Loucy (cell line): ENCODE measurements around the gene HSPB9.

Experiments
- H2AFZ ChIP-seq: fragments of 200-600 bp; sonication (generic); 2 replicates; pipeline ENCODE4 v1.6.0; 2016; ENCODE audit warnings: antibody characterized with exemption, mild to moderate bottlenecking, low read length, moderate library complexity
- H3F3A ChIP-seq: fragments of 200-600 bp; 2 replicates; pipeline ENCODE4 v1.6.0; 2016; ENCODE audit warnings: antibody characterized with exemption, low read depth, mild to moderate bottlenecking
- H3K27me3 ChIP-seq: fragments of 200-600 bp; sonication (generic); 2 replicates; pipeline ENCODE4 v1.6.1; 2014; ENCODE audit warnings: low read length, mild to moderate bottlenecking; ENCODE audit not compliant: insufficient read depth, poor library complexity, severe bottlenecking
- H3K36me3 ChIP-seq: fragments of 200-600 bp; sonication (generic); 2 replicates; pipeline ENCODE4 v1.6.1; 2016; ENCODE audit warnings: low read length; ENCODE audit not compliant: insufficient read depth
- H3K4me1 ChIP-seq: fragments of 200-600 bp; sonication (generic); 2 replicates; pipeline ENCODE4 v1.5.1; 2014; ENCODE audit warnings: low read length, mild to moderate bottlenecking; ENCODE audit not compliant: insufficient read depth, poor library complexity, severe bottlenecking
- H3K4me2 ChIP-seq: fragments of 200-600 bp; sonication (generic); 2 replicates; pipeline ENCODE4 v1.6.0; 2014; ENCODE audit warnings: antibody characterized with exemption, low read length, low read depth, mild to moderate bottlenecking; ENCODE audit not compliant: poor library complexity, severe bottlenecking
- H3K4me3 ChIP-seq: fragments of 200-600 bp; sonication (generic); 2 replicates; pipeline ENCODE4 v1.5.1; 2014; ENCODE audit warnings: low read length, mild to moderate bottlenecking, mixed read lengths; ENCODE audit not compliant: poor library complexity, severe bottlenecking
- H3K79me2 ChIP-seq: fragments of 200-600 bp; sonication (generic); 2 replicates; pipeline ENCODE4 v1.6.1; 2014; ENCODE audit warnings: low read length; ENCODE audit not compliant: insufficient read depth
- H3K9ac ChIP-seq: fragments of 200-600 bp; sonication (generic); 2 replicates; pipeline ENCODE4 v1.6.0; 2014; ENCODE audit warnings: mild to moderate bottlenecking, low read depth, low read length, moderate library complexity; ENCODE audit not compliant: poor library complexity, severe bottlenecking
- H3K9me2 ChIP-seq: fragments of 200-600 bp; sonication (generic); replicated peaks from 2 replicates; pipeline ENCODE4 v1.6.1; 2016; ENCODE audit warnings: low read depth, low read length, mixed read lengths
- H3K9me3 ChIP-seq: fragments of 200-600 bp; sonication (generic); 2 replicates; pipeline ENCODE4 v1.6.1; 2014; ENCODE audit warnings: mild to moderate bottlenecking, antibody characterized with exemption, low read length, low read depth; ENCODE audit not compliant: insufficient read depth
- H4K20me1 ChIP-seq: fragments of 200-600 bp; sonication (generic); 2 replicates; pipeline ENCODE4 v1.6.0; 2014; ENCODE audit warnings: antibody characterized with exemption, low read length, mild to moderate bottlenecking; ENCODE audit not compliant: insufficient read depth, poor library complexity, severe bottlenecking
- CTCF ChIP-seq: fragments of 200-600 bp; sonication (generic); conservative IDR thresholded peaks from 2 replicates; pipeline ENCODE4 v1.5.1; 2014; ENCODE audit warnings: mild to moderate bottlenecking, antibody characterized with exemption, low read length
- EZH2phosphoT487 ChIP-seq: fragments of 200-600 bp; IDR thresholded peaks from 2 replicates; pipeline ENCODE4 v1.6.1; 2018; ENCODE audit warnings: antibody characterized with exemption, mild to moderate bottlenecking, moderate library complexity, borderline replicate concordance

Gene HSPB9

GRCh38 chr17:42117397-42118125, 5.0 kb upstream of the HSPB9 start:
- no peaks in the 10 kb centered on the region for H3K27me3 ChIP-seq
- no peak for TF ChIP-seq CTCF
- no peak for TF ChIP-seq EZH2phosphoT487
- no peaks in the 10 kb centered on the region for H3K9me2 ChIP-seq
- H4K20me1 ChIP-seq: no peaks in the 10 kb centered on the region
- no peaks in the 10 kb centered on the region for H3F3A ChIP-seq
- H3K36me3 ChIP-seq: no peaks in the 10 kb centered on the region; the same call in 1 of the 2 replicates
- no peak overlapping the region for H3K9ac ChIP-seq
- peaks cover 20% of the 10 kb centered on the region; the same call in 1 of the 2 replicates for H3K79me2 ChIP-seq
- H3K4me2 ChIP-seq: no peak overlapping the region
- H3K4me1 ChIP-seq: peaks cover 22% of the 10 kb centered on the region
- no peak overlapping the region for H2AFZ ChIP-seq
- no peak overlapping the region for H3K4me3 ChIP-seq
- H3K9me3 ChIP-seq: no peaks in the 10 kb centered on the region

GRCh38 chr17:42118126-42118510, 4.5 kb upstream of the HSPB9 start:
- Histone ChIP-seq H3K27me3 (no peaks in the 10 kb centered on the region), H3F3A (no peaks in the 10 kb centered on the region), H3K9me2 (no peaks in the 10 kb centered on the region), H3K4me1 (peaks cover 16% of the 10 kb centered on the region), H3K9me3 (no peaks in the 10 kb centered on the region), H4K20me1 (no peaks in the 10 kb centered on the region), H3K4me2 (no peak overlapping the region), H3K9ac (no peak overlapping the region), H2AFZ (no peak overlapping the region), H3K79me2 (peaks cover 20% of the 10 kb centered on the region; the same call in 1 of the 2 replicates), H3K36me3 (peaks cover 3% of the 10 kb centered on the region; the same call in 1 of the 2 replicates), H3K4me3 (no peak overlapping the region)
- TF ChIP-seq EZH2phosphoT487 (no peak), CTCF (no peak)

GRCh38 chr17:42118545-42118944, 4.1 kb upstream of the HSPB9 start:
- no peak overlapping the region for H3K9ac ChIP-seq
- no peaks in the 10 kb centered on the region for H3K9me2 ChIP-seq
- TF ChIP-seq EZH2phosphoT487 (no peak), CTCF (peak; percentile 74)
- no peaks in the 10 kb centered on the region for H3K27me3 ChIP-seq
- H3K4me2 ChIP-seq: peak overlapping the region; percentile 30
- H3K36me3 ChIP-seq: peaks cover 4% of the 10 kb centered on the region; the same call in 1 of the 2 replicates
- no peaks in the 10 kb centered on the region for H3F3A ChIP-seq
- no peak overlapping the region for H3K4me3 ChIP-seq
- peaks cover 17% of the 10 kb centered on the region; the same call in 1 of the 2 replicates for H3K79me2 ChIP-seq
- H2AFZ ChIP-seq: no peak overlapping the region
- H3K4me1 ChIP-seq: peaks cover 13% of the 10 kb centered on the region
- no peaks in the 10 kb centered on the region for H3K9me3 ChIP-seq
- H4K20me1 ChIP-seq: no peaks in the 10 kb centered on the region
